ENCODE results near the gene ZNF385D.
"Not testable (repeated sequence)": the region's sequence is repeated elsewhere in the genome, so short reads cannot be mapped to it uniquely, and the experiment has no call there.

- not testable (repeated sequence) for TF ChIP-seq CTCF, POLR2A (IDR thresholded peaks at IDR 0.05)
Measured at GRCh38 chr3:21378036-21378435, 373.0 kb downstream of the ZNF385D start.
